A673 (cell line): ENCODE data around the gene MAT1A.

Experiments
- EZH2 ChIP-seq: fragments of 200-600 bp; sonication (generic); IDR thresholded peaks from 2 replicates; pipeline ENCODE4 v1.6.1; 2017; ENCODE audit warnings: borderline replicate concordance, low read depth, mild to moderate bottlenecking, mixed read lengths, antibody characterized with exemption, low read length; ENCODE audit not compliant: poor library complexity, severe bottlenecking
- TF ChIP-seq, protein P1 (sequence below): fragments of 300-800, 200-600 bp; sonication (generic); conservative IDR thresholded peaks from 2 replicates; pipeline ENCODE4 v1.5.1; 2017; ENCODE audit warnings: low read depth, mild to moderate bottlenecking, antibody characterized with exemption, low read length, moderate library complexity, mixed read lengths

- TF ChIP-seq, protein P1, sequence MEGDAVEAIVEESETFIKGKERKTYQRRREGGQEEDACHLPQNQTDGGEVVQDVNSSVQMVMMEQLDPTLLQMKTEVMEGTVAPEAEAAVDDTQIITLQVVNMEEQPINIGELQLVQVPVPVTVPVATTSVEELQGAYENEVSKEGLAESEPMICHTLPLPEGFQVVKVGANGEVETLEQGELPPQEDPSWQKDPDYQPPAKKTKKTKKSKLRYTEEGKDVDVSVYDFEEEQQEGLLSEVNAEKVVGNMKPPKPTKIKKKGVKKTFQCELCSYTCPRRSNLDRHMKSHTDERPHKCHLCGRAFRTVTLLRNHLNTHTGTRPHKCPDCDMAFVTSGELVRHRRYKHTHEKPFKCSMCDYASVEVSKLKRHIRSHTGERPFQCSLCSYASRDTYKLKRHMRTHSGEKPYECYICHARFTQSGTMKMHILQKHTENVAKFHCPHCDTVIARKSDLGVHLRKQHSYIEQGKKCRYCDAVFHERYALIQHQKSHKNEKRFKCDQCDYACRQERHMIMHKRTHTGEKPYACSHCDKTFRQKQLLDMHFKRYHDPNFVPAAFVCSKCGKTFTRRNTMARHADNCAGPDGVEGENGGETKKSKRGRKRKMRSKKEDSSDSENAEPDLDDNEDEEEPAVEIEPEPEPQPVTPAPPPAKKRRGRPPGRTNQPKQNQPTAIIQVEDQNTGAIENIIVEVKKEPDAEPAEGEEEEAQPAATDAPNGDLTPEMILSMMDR, result no peak
- no peak for TF ChIP-seq EZH2
These were observed 29.9 kb upstream of the MAT1A start for GRCh38 chr10:80319318-80319717.
